Activated B cell treated with CpG ODN at 0.5 μM for 24 hours (primary cell): Measurements from ENCODE around the gene NTF3. TPM values are rescaled to one million over a fixed set of nuclear protein-coding genes. Genes with fewer than 3 reads are reported as not detected.

Experiments used
- ATAC-seq: fragments of 200-7000 bp; cut with Tn5 transposase; one replicate; pipeline ENCODE4 v1.10.0; 2021; ENCODE audit warnings: low read depth, mild to moderate bottlenecking, moderate library complexity
- CTCF ChIA-PET: fragments of 350-600 bp; sonication (Branson Sonifier 250); formaldehyde crosslinking; loops from one replicate; lab custom pipeline; 2021; ENCODE audit warnings: antibody characterized with exemption; lab: Charles Lee
- POLR2A ChIA-PET: fragments of 350-600 bp; sonication (Branson Sonifier 250); formaldehyde crosslinking; loops from one replicate; lab custom pipeline; 2021; ENCODE audit warnings: antibody characterized with exemption; lab: Charles Lee
- DNase-seq: peaks from one replicate; pipeline ENCODE4 v3.0.0; 2022
- H3K27ac Mint-ChIP-seq: one replicate; pipeline ENCODE4 v1.8.0; 2020; ENCODE audit warnings: mixed read lengths
- H3K27me3 Mint-ChIP-seq: one replicate; pipeline ENCODE4 v1.8.0; 2021; ENCODE audit warnings: mixed read lengths
- H3K36me3 Mint-ChIP-seq: one replicate; pipeline ENCODE4 v1.8.0; 2021; ENCODE audit warnings: low read depth, mixed read lengths
- H3K4me1 Mint-ChIP-seq: one replicate; pipeline ENCODE4 v1.8.0; 2021; ENCODE audit warnings: mixed read lengths
- H3K4me3 Mint-ChIP-seq: one replicate; pipeline ENCODE4 v1.8.0; 2020; ENCODE audit warnings: mild to moderate bottlenecking, mixed read lengths
- H3K9me3 Mint-ChIP-seq: one replicate; pipeline ENCODE4 v1.8.0; 2020; ENCODE audit warnings: mixed read lengths
- CTCF ChIP-seq: fragments of 200-600 bp; IDR thresholded peaks from one replicate; pipeline ENCODE4 v1.8.0; 2022; ENCODE audit warnings: antibody characterized with exemption, mild to moderate bottlenecking
- intact Hi-C: fragments of 100-400 bp; cut with micrococcal nuclease; formaldehyde crosslinking; loops from one replicate; pipeline ENCODE4 v1.15.1; 2024
- total RNA-seq: library from RNA; stranded (reverse); gene quantifications from 2 replicates; pipeline ENCODE4 v1.2.3, GENCODE V29; 2022

Gene NTF3
- total RNA-seq, 1 donor from 2014 or later = not detected

GRCh38 chr12:5537771-5538170 is 105.9 kb downstream of the NTF3 start:
- H3K4me1 Mint-ChIP-seq = no peaks in the 10 kb centered on the region
- CTCF ChIA-PET = no interaction called here
- peaks cover 6% of the 10 kb centered on the region for H3K9me3 Mint-ChIP-seq

More at GRCh38 chr12:5537771-5538170, 105.9 kb downstream of the NTF3 start:
- no peak for TF ChIP-seq CTCF
- POLR2A ChIA-PET = no interaction called here
- Mint-ChIP-seq H3K36me3 (no peaks in the 10 kb centered on the region), H3K4me3 (no peak overlapping the region), H3K27ac (no peak overlapping the region), H3K27me3 (peaks cover 13% of the 10 kb centered on the region)
- ATAC-seq (no peak), DNase-seq (no peak)
- intact Hi-C loops = no loop called here
